HG03159 (cell line): Measurements from ENCODE around the gene PKD1L1.

Experiments
- ATAC-seq: cut with Tn5 transposase; IDR thresholded peaks from one replicate; pipeline ENCODE4 v1.9.1; 2021; ENCODE audit warnings: mild to moderate bottlenecking, moderate library complexity; ENCODE audit not compliant: unreplicated experiment

Gene PKD1L1

GRCh38 chr7:47905076-47905920 lies 43.0 kb downstream of the PKD1L1 start:
- ATAC-seq = no peak

GRCh38 chr7:47902013-47902412 lies 46.3 kb downstream of the PKD1L1 start:
- ATAC-seq = no peak

GRCh38 chr7:47901542-47901941 lies 46.7 kb downstream of the PKD1L1 start:
- ATAC-seq = no peak

GRCh38 chr7:47897831-47898230 lies 50.4 kb downstream of the PKD1L1 start:
- ATAC-seq = no peak

- ATAC-seq = no peak
These were observed 51.4 kb downstream of the PKD1L1 start for GRCh38 chr7:47896809-47897423.

- no peak for ATAC-seq
These were observed 53.2 kb downstream of the PKD1L1 start for GRCh38 chr7:47895026-47895425.

- no peak for ATAC-seq
These were observed 54.4 kb downstream of the PKD1L1 start for GRCh38 chr7:47893721-47894365.

- no peak for ATAC-seq
These were observed 55.0 kb downstream of the PKD1L1 start for GRCh38 chr7:47893238-47893637.

- ATAC-seq = no peak
These were observed 57.7 kb downstream of the PKD1L1 start for GRCh38 chr7:47890606-47891005.

- no peak for ATAC-seq
These were observed 58.1 kb downstream of the PKD1L1 start for GRCh38 chr7:47890125-47890524.

- no peak for ATAC-seq
These were observed 58.5 kb downstream of the PKD1L1 start for GRCh38 chr7:47889723-47890122.

GRCh38 chr7:47888371-47889265 lies 59.6 kb downstream of the PKD1L1 start:
- no peak for ATAC-seq

GRCh38 chr7:47887016-47887640 lies 61.1 kb downstream of the PKD1L1 start:
- ATAC-seq = no peak

- no peak for ATAC-seq
These were observed 62.1 kb downstream of the PKD1L1 start for GRCh38 chr7:47885987-47886811.

GRCh38 chr7:47885309-47885986 lies 62.8 kb downstream of the PKD1L1 start:
- ATAC-seq = no peak

- no peak for ATAC-seq
These were observed 63.6 kb downstream of the PKD1L1 start for GRCh38 chr7:47884675-47885074.

GRCh38 chr7:47882635-47883034 lies 65.6 kb downstream of the PKD1L1 start:
- no peak for ATAC-seq

- ATAC-seq = no peak
These were observed 67.0 kb downstream of the PKD1L1 start for GRCh38 chr7:47881256-47881655.

- no peak for ATAC-seq
These were observed 69.6 kb downstream of the PKD1L1 start for GRCh38 chr7:47878662-47879061.
